Gastroesophageal sphincter (tissue), 3 donors: Measurements from ENCODE around the gene ATP12A.

Experiments used
- POLR2AphosphoS5 ChIP-seq: sonication (generic); formaldehyde crosslinking; IDR thresholded peaks from one replicate; pipeline ENCODE4 v1.6.1; 2017; ENCODE audit warnings: antibody characterized with exemption
- TF ChIP-seq, protein P1 (sequence below), 4 experiments: fragments of 200-600 bp in 2 of 4; fragments of 450-650 bp in 2 of 4; sonication (generic) in 1 of 4; IDR thresholded peaks; one replicate each; pipeline ENCODE4 v1.5.1; 2017 to 2019; ENCODE audit warnings: antibody characterized with exemption in 4 of 4, mild to moderate bottlenecking in 2 of 4, moderate library complexity in 2 of 4

DNA sequence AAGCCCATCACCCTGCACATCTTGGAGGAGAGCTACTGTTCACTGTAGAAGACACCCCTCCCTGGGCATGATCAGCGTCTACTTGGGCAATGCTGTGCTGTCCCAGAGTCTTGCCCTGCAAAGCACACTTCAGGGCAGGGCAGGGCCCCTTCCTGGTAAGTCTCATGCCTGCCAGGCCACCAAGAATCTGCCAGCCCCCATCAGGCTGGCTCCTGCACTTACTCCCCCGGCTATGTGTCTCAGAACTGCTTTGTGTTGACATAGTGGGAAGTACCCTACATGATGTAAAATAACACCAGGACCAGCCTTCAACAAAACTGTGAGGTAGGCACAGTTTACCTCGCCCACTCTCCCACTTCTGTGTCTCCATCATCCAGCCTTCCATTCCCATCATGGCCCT lies 27.8 kb upstream of the ATP12A start:
- TF ChIP-seq, protein P1, sequence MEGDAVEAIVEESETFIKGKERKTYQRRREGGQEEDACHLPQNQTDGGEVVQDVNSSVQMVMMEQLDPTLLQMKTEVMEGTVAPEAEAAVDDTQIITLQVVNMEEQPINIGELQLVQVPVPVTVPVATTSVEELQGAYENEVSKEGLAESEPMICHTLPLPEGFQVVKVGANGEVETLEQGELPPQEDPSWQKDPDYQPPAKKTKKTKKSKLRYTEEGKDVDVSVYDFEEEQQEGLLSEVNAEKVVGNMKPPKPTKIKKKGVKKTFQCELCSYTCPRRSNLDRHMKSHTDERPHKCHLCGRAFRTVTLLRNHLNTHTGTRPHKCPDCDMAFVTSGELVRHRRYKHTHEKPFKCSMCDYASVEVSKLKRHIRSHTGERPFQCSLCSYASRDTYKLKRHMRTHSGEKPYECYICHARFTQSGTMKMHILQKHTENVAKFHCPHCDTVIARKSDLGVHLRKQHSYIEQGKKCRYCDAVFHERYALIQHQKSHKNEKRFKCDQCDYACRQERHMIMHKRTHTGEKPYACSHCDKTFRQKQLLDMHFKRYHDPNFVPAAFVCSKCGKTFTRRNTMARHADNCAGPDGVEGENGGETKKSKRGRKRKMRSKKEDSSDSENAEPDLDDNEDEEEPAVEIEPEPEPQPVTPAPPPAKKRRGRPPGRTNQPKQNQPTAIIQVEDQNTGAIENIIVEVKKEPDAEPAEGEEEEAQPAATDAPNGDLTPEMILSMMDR (IDR thresholded peaks at IDR 0.05) = no peak
- no peak for TF ChIP-seq POLR2AphosphoS5
